Lung (tissue), 12 donors: ENCODE measurements around the gene SLC6A18. TPM values are rescaled to one million over a fixed set of nuclear protein-coding genes. Genes with fewer than 3 reads are reported as not detected.

Experiments used
- ATAC-seq: fragments of 200-7000 bp; cut with Tn5 transposase; one replicate; pipeline ENCODE4 v1.9.1; 2020; ENCODE audit warnings: moderate number of reproducible peaks; ENCODE audit not compliant: insufficient read depth, low FRiP score
- DNase-seq, 3 donors: peaks; one replicate each; pipeline ENCODE4 v3.0.0-alpha.2; 2013 to 2017
- H3K27ac ChIP-seq, 2 donors: one replicate each; pipeline ENCODE4 v1.5.1; 2013; ENCODE audit warnings: mild to moderate bottlenecking in 2 of 2, moderate library complexity in 2 of 2, control low read depth in 1 of 2, inconsistent platforms in 1 of 2, low read depth in 1 of 2, low read length in 1 of 2
- H3K27me3 ChIP-seq, 3 donors: one replicate each; pipeline ENCODE4 v1.5.1; 2013; ENCODE audit warnings: low read length in 2 of 3; ENCODE audit not compliant: control insufficient read depth in 3 of 3, insufficient read depth in 3 of 3
- H3K36me3 ChIP-seq, 4 donors: one replicate each; pipeline ENCODE4 v1.5.1; 2013; ENCODE audit warnings: low read length in 4 of 4, mild to moderate bottlenecking in 1 of 4, moderate library complexity in 1 of 4; ENCODE audit not compliant: control insufficient read depth in 4 of 4, insufficient read depth in 4 of 4
- H3K4me1 ChIP-seq, 5 donors: one replicate each; pipeline ENCODE4 v1.5.1; 2013; ENCODE audit warnings: low read length in 5 of 5, mild to moderate bottlenecking in 2 of 5, moderate library complexity in 1 of 5; ENCODE audit not compliant: control insufficient read depth in 5 of 5, insufficient read depth in 5 of 5
- H3K4me3 ChIP-seq: one replicate; pipeline ENCODE4 v1.5.1; 2013; ENCODE audit warnings: mild to moderate bottlenecking, control low read depth, moderate library complexity
- H3K9ac ChIP-seq, 2 donors: one replicate each; pipeline ENCODE4 v1.5.1; 2013; ENCODE audit warnings: low read length in 2 of 2, control low read depth in 1 of 2; ENCODE audit not compliant: insufficient read depth in 1 of 2
- H3K9me3 ChIP-seq, 4 donors: one replicate each; pipeline ENCODE4 v1.5.1; 2013; ENCODE audit warnings: low read length in 3 of 4, mild to moderate bottlenecking in 1 of 4, moderate library complexity in 1 of 4; ENCODE audit not compliant: control insufficient read depth in 4 of 4, insufficient read depth in 3 of 4
- CTCF ChIP-seq: IDR thresholded peaks from 2 replicates; pipeline ENCODE4 v1.5.1; 2012; ENCODE audit warnings: mild to moderate bottlenecking; ENCODE audit errors: control extremely low read depth, extremely low read depth
- WGBS, 2 donors: extraction: QIAGEN DNeasy Blood & Tissue Kit; methylation state at CpG; one replicate each; pipeline ENCODE4 v1.1.7; 2013; 5-methylcytosine and 5-hydroxymethylcytosine counted together
- polyA plus RNA-seq, 2 donors: library from polyadenylated mRNA; stranded (reverse); fragments of 200-250 nt; gene quantifications; one replicate each; pipeline ENCODE4 v1.2.1, GENCODE V29; 2013
- total RNA-seq, 2 donors: library from RNA; depleted of rRNA in 1 of 2; stranded (reverse); fragments of >200 nt in 1 of 2; gene quantifications; one replicate each; pipeline ENCODE4 v1.2.1, GENCODE V29; 2014 to 2021
- donor health status: control.
- donor health status: control.
- donor health status: Bipolar disorder and iron deficiency.
- donor health status: healthy.
- donor health status: DM: yes; HTN: yes; CAD: no.

The SLC6A18 gene
- total and polyA plus RNA-seq, 4 donors = not detected

DNA sequence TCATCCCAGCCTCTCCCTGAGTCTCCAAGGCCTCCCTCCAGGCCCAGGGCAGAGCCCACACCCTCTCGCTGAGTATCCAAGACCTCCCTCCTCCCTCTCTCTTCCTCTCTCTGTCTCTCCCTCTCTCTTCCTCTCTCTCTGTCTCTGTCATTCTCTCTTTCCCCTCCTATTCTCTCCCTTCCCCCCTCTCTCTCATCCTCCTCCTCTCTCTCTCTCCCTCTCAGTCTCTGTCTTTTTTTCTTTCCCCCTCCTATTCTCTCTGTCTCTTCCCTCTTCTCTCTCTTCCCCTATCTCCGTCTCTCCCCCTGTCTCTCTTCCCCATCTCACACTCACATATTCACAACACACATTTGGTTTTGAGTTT, 15.7 kb upstream of the SLC6A18 start:
- no peak overlapping the region for H3K4me3 ChIP-seq
- no peaks in the 10 kb centered on the region for H3K36me3 ChIP-seq
- H3K9me3 ChIP-seq = no peaks in the 10 kb centered on the region
- 68% methylated on average over 2 of the region's 2 CpGs for WGBS, 2 donors
- DNase-seq = no peak
- ATAC-seq = no peak
- peaks cover 0 to 4% (median 3%) of the 10 kb centered on the region in 3 donors for H3K27me3 ChIP-seq
- no peak for TF ChIP-seq CTCF
- H3K27ac ChIP-seq = no peak overlapping the region
- no peak overlapping the region for H3K9ac ChIP-seq
- peaks cover 0 to 8% (median 4%) of the 10 kb centered on the region in 5 donors for H3K4me1 ChIP-seq

- Histone ChIP-seq H3K27me3 (peaks cover 0 to 4% (median 3%) of the 10 kb centered on the region in 3 donors), H3K27ac (no peak overlapping the region), H3K9ac (no peak overlapping the region), H3K4me3 (no peak overlapping the region), H3K9me3 (no peaks in the 10 kb centered on the region), H3K4me1 (peaks cover 0 to 3% (median 0%) of the 10 kb centered on the region in 5 donors), H3K36me3 (no peaks in the 10 kb centered on the region)
- no peak for ATAC-seq
- WGBS, 2 donors = 84 to 88% methylated on average over 21 of the region's 21 CpGs
- TF ChIP-seq CTCF = no peak
- DNase-seq = no peak
These were observed 15.0 kb upstream of the SLC6A18 start for GRCh38 chr5:1209896-1210776.

DNA sequence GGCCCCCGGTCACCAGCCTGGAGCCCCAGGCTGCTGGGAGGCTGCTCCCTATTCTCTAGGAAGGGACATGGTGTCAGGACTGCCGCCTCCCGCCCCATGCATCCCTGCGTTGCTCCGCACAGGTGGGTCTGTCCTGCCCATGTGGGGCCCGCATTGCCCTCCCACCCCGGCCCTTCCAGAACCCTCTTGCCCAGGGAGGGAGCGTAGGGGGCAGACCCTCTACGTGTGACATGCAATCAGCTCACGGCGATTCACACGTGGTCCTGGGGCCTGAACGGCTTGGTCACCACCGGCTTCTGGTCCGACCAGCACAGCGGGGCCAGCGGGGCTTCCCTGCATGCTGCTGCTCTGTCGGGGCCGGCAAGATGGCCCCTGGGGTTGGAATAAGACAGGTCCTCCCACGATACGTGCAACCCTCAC, 14.3 kb upstream of the SLC6A18 start:
- no peak for DNase-seq

More for the DNA sequence above, 14.3 kb upstream of the SLC6A18 start:
- ATAC-seq = no peak
- Histone ChIP-seq H3K9ac (no peak overlapping the region), H3K9me3 (peaks cover 0 to 6% (median 0%) of the 10 kb centered on the region in 4 donors), H3K27ac (no peak overlapping the region), H3K4me1 (no peaks in the 10 kb centered on the region), H3K27me3 (peaks cover 0 to 4% (median 3%) of the 10 kb centered on the region in 3 donors), H3K36me3 (no peaks in the 10 kb centered on the region), H3K4me3 (no peak overlapping the region)
- TF ChIP-seq CTCF = no peak
- WGBS, 2 donors = 82 to 84% methylated on average over 20 to 21 of the region's 21 CpGs
